ENCODE data around the gene ULK3. TPM values are rescaled to one million over a fixed set of nuclear protein-coding genes. Genes with fewer than 3 reads are reported as not detected.

Gene ULK3
- total RNA-seq, 1 donor from 2014 or later = 75.9 TPM

DNA sequence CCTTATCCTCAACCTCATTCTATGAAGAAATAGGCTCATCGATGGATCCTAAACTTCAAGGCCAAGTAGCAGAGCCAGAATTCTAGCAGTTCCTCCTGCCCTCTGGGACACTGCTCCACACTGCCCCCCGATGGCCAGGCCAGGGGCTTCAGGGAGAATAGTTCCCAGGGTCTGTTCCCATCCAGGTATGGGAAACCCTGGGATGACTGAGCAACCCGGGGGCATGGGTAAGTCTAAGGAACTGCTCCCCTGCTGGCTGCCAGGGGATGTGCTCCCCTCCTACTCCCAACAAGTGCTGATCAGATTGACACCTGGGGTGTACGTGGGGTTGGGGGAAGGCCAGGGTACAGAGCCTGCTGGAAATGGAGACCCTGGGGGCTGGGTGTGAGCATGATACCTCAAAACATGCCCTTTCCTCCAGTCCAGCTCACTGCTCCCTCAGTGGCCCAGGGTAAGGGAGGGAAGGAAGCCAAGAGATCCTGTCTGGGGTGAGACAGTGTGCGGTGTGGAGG is 7.6 kb downstream of the ULK3 start:
- Histone ChIP-seq H3K27me3 (no peaks in the 10 kb centered on the region), H3K36me3 (peaks cover 0 to 24% of the 10 kb centered on the region in 2 donors), H3K4me1 (no peaks in the 10 kb centered on the region), H3K9me3 (no peaks in the 10 kb centered on the region), H3K27ac (no peak overlapping the region), H3K4me3 (no peak overlapping the region)
- TF ChIP-seq POLR2AphosphoS5 (IDR thresholded peaks at IDR 0.05; ENCODE audit: insufficient read depth in 1 of 2, low read depth in 1 of 2) = no peak
- TF ChIP-seq, protein P1, sequence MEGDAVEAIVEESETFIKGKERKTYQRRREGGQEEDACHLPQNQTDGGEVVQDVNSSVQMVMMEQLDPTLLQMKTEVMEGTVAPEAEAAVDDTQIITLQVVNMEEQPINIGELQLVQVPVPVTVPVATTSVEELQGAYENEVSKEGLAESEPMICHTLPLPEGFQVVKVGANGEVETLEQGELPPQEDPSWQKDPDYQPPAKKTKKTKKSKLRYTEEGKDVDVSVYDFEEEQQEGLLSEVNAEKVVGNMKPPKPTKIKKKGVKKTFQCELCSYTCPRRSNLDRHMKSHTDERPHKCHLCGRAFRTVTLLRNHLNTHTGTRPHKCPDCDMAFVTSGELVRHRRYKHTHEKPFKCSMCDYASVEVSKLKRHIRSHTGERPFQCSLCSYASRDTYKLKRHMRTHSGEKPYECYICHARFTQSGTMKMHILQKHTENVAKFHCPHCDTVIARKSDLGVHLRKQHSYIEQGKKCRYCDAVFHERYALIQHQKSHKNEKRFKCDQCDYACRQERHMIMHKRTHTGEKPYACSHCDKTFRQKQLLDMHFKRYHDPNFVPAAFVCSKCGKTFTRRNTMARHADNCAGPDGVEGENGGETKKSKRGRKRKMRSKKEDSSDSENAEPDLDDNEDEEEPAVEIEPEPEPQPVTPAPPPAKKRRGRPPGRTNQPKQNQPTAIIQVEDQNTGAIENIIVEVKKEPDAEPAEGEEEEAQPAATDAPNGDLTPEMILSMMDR (IDR thresholded peaks at IDR 0.05) = peak; percentile 27 to 49 (median 48)
- intact Hi-C loops (cut with DNase I) = no loop called here
- no peak for DNase-seq (ENCODE audit: extremely low spot score in 2 of 2)

DNA sequence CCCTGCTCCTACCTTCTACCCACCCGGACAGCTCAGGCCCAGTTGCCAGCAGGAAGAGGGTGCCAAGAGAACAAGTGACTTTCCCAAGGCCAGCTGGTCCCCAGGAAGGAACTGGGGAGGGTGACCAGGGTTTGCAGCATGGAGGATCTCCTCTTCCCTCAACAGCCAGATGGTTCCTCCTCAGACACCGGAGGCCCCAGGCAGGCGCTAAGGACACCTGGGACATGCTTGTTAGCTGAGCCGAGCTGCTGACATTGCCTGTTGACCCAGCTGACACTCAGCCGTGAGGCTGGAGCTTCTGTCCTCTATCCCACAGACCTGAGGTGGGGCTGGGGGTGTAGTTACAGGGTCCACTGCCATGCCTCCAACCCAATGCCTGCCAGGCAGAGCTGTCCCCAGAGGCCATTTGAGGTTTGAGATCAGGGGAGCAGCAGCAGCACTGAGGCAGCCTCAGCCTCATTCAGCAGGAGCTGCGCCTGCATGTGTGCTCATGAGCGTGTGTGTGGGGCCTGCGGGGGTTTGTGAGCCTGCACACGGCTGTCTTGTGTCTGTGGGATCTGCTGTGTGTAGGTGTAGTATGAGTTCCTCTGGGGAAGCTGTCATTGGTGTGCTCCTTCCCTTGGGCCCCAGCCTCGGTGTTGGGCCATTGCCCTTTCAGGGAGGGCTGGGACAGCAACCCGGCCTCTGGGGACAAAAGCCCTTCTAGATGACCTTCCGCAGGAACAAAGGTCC is 9.4 kb downstream of the ULK3 start:
- no peak overlapping the region for H3K27ac ChIP-seq
- H3K9me3 ChIP-seq = no peaks in the 10 kb centered on the region
- intact Hi-C loops (cut with DNase I) = no loop called here
- peaks cover 0 to 16% of the 10 kb centered on the region in 2 donors for H3K36me3 ChIP-seq
- TF ChIP-seq POLR2A (IDR thresholded peaks at IDR 0.05) (no peak), POLR2AphosphoS5 (IDR thresholded peaks at IDR 0.05; ENCODE audit: insufficient read depth in 1 of 2, low read depth in 1 of 2) (no peak)
- TF ChIP-seq, protein P1 (IDR thresholded peaks at IDR 0.05) = no peak
- H3K4me3 ChIP-seq = no peak overlapping the region
- no peaks in the 10 kb centered on the region for H3K4me1 ChIP-seq
- no peak for DNase-seq (ENCODE audit: extremely low spot score in 2 of 2)
- H3K27me3 ChIP-seq = no peaks in the 10 kb centered on the region

DNA sequence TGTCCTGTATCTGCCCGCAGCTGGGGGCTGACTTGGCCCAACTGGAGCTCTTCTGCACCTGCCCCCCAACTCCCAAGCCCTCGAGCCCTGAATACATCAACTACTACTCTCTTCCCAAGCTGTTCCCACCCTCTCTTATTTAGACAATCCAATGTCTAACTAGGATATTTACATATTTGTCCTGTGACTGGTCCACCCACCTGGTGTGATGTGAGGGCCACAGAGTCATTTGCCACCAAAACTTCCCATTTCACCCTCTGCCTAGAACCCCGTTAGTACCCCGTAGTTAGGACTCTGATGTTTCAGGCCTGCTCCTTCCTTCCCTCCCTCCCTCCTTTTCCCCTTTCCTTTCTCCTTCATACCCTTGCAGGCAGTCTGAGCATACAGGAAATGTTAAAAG is 10.1 kb downstream of the ULK3 start:
- intact Hi-C loops (cut with DNase I) = no loop called here
- Histone ChIP-seq H3K4me3 (no peak overlapping the region), H3K9me3 (no peaks in the 10 kb centered on the region), H3K36me3 (peaks cover 0 to 11% of the 10 kb centered on the region in 2 donors), H3K4me1 (no peaks in the 10 kb centered on the region), H3K27me3 (no peaks in the 10 kb centered on the region), H3K27ac (no peak overlapping the region)
- TF ChIP-seq POLR2AphosphoS5 (IDR thresholded peaks at IDR 0.05; ENCODE audit: insufficient read depth in 1 of 2, low read depth in 1 of 2) = no peak
- DNase-seq (ENCODE audit: extremely low spot score in 2 of 2) = no peak

DNA sequence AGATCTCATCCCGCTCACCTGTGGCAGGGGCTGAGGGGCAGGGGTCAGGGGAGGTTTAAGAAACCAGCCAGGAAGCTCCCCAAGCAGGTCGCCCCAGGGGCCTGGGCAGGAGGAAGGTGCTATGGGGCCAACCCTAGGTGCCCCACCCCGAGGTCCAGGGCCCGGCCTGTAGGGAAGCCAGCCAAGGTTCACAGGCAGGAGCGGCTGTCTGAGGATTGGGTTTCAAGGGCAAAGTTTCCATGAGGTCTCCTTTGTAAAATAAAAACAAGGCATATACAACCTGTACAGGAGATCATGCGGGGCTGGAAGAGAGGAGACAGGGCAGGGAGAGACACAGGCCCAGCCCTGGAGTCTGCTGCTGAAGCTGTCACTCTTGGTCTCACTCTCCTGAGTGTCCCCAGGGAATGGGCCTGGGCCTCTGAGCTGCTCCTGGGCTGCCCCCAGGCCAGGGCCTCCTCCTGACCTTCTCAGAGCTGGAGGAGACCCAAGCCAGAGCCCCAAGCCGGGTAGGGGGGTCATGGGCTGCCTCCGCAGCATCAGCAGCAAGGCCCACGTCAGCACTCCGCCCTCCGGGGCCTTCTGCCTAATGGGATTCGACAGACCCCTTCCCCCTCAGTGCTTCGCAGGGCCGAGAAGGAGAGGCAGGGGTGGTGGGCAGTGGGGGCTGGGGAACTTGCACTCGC is 11.0 kb downstream of the ULK3 start:
- Histone ChIP-seq H3K4me1 (no peaks in the 10 kb centered on the region), H3K27me3 (no peaks in the 10 kb centered on the region), H3K9me3 (no peaks in the 10 kb centered on the region), H3K4me3 (no peak overlapping the region), H3K36me3 (peaks cover 0 to 5% of the 10 kb centered on the region in 2 donors), H3K27ac (no peak overlapping the region)
- no peak for DNase-seq (ENCODE audit: extremely low spot score in 2 of 2)
- intact Hi-C loops (cut with DNase I) = no loop called here
- TF ChIP-seq POLR2AphosphoS5 (IDR thresholded peaks at IDR 0.05; ENCODE audit: insufficient read depth in 1 of 2, low read depth in 1 of 2) (no peak), POLR2A (IDR thresholded peaks at IDR 0.05) (no peak)
- TF ChIP-seq, protein P1 (IDR thresholded peaks at IDR 0.05) = no peak

DNA sequence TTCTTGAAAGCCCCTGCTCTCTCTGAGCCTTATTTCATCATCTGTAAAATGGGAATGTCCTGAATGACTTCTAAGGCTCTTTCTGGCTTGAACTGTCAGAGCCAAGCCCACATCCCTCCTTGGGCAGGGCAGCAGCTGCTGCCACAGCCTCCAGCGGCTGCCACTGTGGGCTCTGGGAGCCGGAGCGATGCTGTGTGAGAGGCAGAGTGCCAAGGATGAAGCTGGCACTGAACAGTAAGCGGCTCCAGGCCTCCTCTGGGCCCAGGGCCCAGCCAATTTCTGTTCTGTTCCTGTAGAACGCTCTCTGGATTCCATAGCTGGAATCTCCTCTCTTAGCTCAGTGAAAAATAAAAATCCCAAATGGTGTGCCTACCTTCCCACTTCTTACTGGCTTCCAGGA is 12.1 kb downstream of the ULK3 start:
- Histone ChIP-seq H3K27ac (no peak overlapping the region), H3K4me3 (no peak overlapping the region), H3K9me3 (no peaks in the 10 kb centered on the region), H3K4me1 (no peaks in the 10 kb centered on the region), H3K27me3 (no peaks in the 10 kb centered on the region), H3K36me3 (no peaks in the 10 kb centered on the region)
- intact Hi-C loops (cut with DNase I) = no loop called here
- no peak for DNase-seq (ENCODE audit: extremely low spot score in 2 of 2)
- TF ChIP-seq POLR2AphosphoS5 (IDR thresholded peaks at IDR 0.05; ENCODE audit: insufficient read depth in 1 of 2, low read depth in 1 of 2) (no peak), POLR2A (IDR thresholded peaks at IDR 0.05) (no peak)
- TF ChIP-seq, protein P1 (IDR thresholded peaks at IDR 0.05) = no peak

Data from vagina (tissue), 2 donors.